Fibroblast of lung (primary cell): Measurements from ENCODE around the gene PDE4B. TPM values are rescaled to one million over a fixed set of nuclear protein-coding genes. Genes with fewer than 3 reads are reported as not detected.

Experiments
- DNase-seq, 2 donors: peaks; one replicate each; pipeline versions ENCODE4 v3.0.0 to v3.0.0-alpha.2; 2010; ENCODE audit warnings: low read depth in 2 of 2
- H2AFZ ChIP-seq: 2 replicates; pipeline ENCODE4 v1.5.1; 2012; ENCODE audit warnings: low read length, control low read depth, inconsistent platforms
- H3K27ac ChIP-seq: 2 replicates; pipeline ENCODE4 v1.5.1; 2011; ENCODE audit warnings: low read length, control low read depth; ENCODE audit not compliant: insufficient read depth
- H3K27me3 ChIP-seq: 2 replicates; pipeline ENCODE4 v1.5.1; 2011; ENCODE audit warnings: mild to moderate bottlenecking, low read length; ENCODE audit not compliant: control insufficient read depth, insufficient read depth
- H3K36me3 ChIP-seq: 2 replicates; pipeline ENCODE4 v1.5.1; 2011; ENCODE audit warnings: low read length; ENCODE audit not compliant: control insufficient read depth, insufficient read depth
- H3K4me1 ChIP-seq: 2 replicates; pipeline ENCODE4 v1.5.1; 2011; ENCODE audit warnings: low read length; ENCODE audit not compliant: control insufficient read depth, insufficient read depth; ENCODE audit errors: extremely low read depth
- H3K4me2 ChIP-seq: 2 replicates; pipeline ENCODE4 v1.5.1; 2011; ENCODE audit warnings: low read length, control low read depth; ENCODE audit not compliant: insufficient read depth; ENCODE audit errors: extremely low read depth
- H3K4me3 ChIP-seq, 4 experiments: fragments of 200-600 bp in 1 of 4; sonication (generic) in 1 of 4; replicated peaks in 1 of 4; 2 replicates each; pipeline ENCODE4 v1.5.1; 2011 to 2016; ENCODE audit warnings: low read length in 4 of 4, low read depth in 3 of 4, mild to moderate bottlenecking in 3 of 4, control low read depth in 2 of 4, inconsistent platforms in 1 of 4, mixed read lengths in 1 of 4; ENCODE audit not compliant: insufficient read depth in 1 of 4; ENCODE audit errors: control extremely low read depth in 1 of 4
- H3K79me2 ChIP-seq: 2 replicates; pipeline ENCODE4 v1.5.1; 2012; ENCODE audit warnings: mild to moderate bottlenecking, low read length, inconsistent platforms; ENCODE audit not compliant: control insufficient read depth, insufficient read depth
- H3K9ac ChIP-seq: 2 replicates; pipeline ENCODE4 v1.5.1; 2011; ENCODE audit warnings: mild to moderate bottlenecking, low read length, control low read depth; ENCODE audit not compliant: insufficient read depth
- H3K9me3 ChIP-seq: 2 replicates; pipeline ENCODE4 v1.5.1; 2012; ENCODE audit warnings: low read depth, low read length; ENCODE audit not compliant: control insufficient read depth, insufficient read depth
- H4K20me1 ChIP-seq: 2 replicates; pipeline ENCODE4 v1.5.1; 2011; ENCODE audit warnings: low read length; ENCODE audit not compliant: control insufficient read depth, insufficient read depth; ENCODE audit errors: extremely low read depth
- CTCF ChIP-seq, 2 donors: IDR thresholded peaks in 1 of 2; conservative IDR thresholded peaks in 1 of 2; 1 replicate in 1 of 2; 2 replicates in 1 of 2; pipeline ENCODE4 v1.5.1; 2011 to 2012; ENCODE audit warnings: low read length in 2 of 2, control low read depth in 1 of 2, inconsistent platforms in 1 of 2, low read depth in 1 of 2, mild to moderate bottlenecking in 1 of 2
- EZH2 ChIP-seq: IDR thresholded peaks from 2 replicates; pipeline ENCODE4 v1.5.1; 2012; ENCODE audit warnings: low read length, control low read depth, mild to moderate bottlenecking; ENCODE audit errors: missing control alignments
- polyA plus RNA-seq, 2 donors: library from polyadenylated mRNA; depleted of rRNA in 1 of 2; stranded (reverse) in 1 of 2; unstranded in 1 of 2; fragments of >200 nt; gene quantifications; 2 replicates each; pipeline ENCODE4 v1.2.1, GENCODE V29; 2011 to 2012; ENCODE audit warnings: missing spikeins in 1 of 2
- total RNA-seq: library from RNA; depleted of rRNA; stranded (reverse); fragments of >200 nt; gene quantifications from 2 replicates; pipeline ENCODE4 v1.2.1, GENCODE V29; 2014

The PDE4B gene
- total and polyA plus RNA-seq, 2 donors (not counting 1 experiment from before 2014, with no cell fraction given) = 3.7 to 19.8 TPM

GRCh38 chr1:66284746-66285145 lies 492.1 kb downstream of the PDE4B start:
- TF ChIP-seq EZH2 (no peak), CTCF (conservative IDR thresholded peaks at IDR 0.05 in 1 of 2, IDR thresholded peaks at IDR 0.05 in 1 of 2; ENCODE audit: low read depth in 1 of 2, low read length in 2 of 2) (no peak)
- Histone ChIP-seq H2AFZ (no peak overlapping the region), H3K9ac (no peak overlapping the region), H3K4me3 (no peak overlapping the region), H3K4me1 (no peaks in the 10 kb centered on the region), H3K79me2 (no peaks in the 10 kb centered on the region), H3K9me3 (no peaks in the 10 kb centered on the region), H3K4me2 (no peak overlapping the region), H3K36me3 (no peaks in the 10 kb centered on the region), H4K20me1 (no peaks in the 10 kb centered on the region), H3K27me3 (no peaks in the 10 kb centered on the region), H3K27ac (no peak overlapping the region)
- peak in 1 of 2 donors; percentile 50 for DNase-seq

- no peak overlapping the region for H3K9ac ChIP-seq
- H3K27ac ChIP-seq = no peak overlapping the region
- H3K79me2 ChIP-seq = no peaks in the 10 kb centered on the region
- no peak for TF ChIP-seq CTCF (conservative IDR thresholded peaks at IDR 0.05 in 1 of 2, IDR thresholded peaks at IDR 0.05 in 1 of 2; ENCODE audit: low read depth in 1 of 2, low read length in 2 of 2)
- no peak for TF ChIP-seq EZH2
- H3K4me1 ChIP-seq = no peaks in the 10 kb centered on the region
- H3K27me3 ChIP-seq = no peaks in the 10 kb centered on the region
- no peak overlapping the region for H2AFZ ChIP-seq
- no peak overlapping the region for H3K4me2 ChIP-seq
- H4K20me1 ChIP-seq = no peaks in the 10 kb centered on the region
- no peak for DNase-seq
- no peak overlapping the region for H3K4me3 ChIP-seq
- no peaks in the 10 kb centered on the region for H3K36me3 ChIP-seq
- H3K9me3 ChIP-seq = no peaks in the 10 kb centered on the region
Observed at GRCh38 chr1:66285618-66286270, 493.0 kb downstream of the PDE4B start.

GRCh38 chr1:66286307-66286706 lies 493.6 kb downstream of the PDE4B start:
- Histone ChIP-seq H3K4me1 (no peaks in the 10 kb centered on the region), H2AFZ (no peak overlapping the region), H3K4me3 (no peak overlapping the region), H3K4me2 (no peak overlapping the region), H3K9me3 (no peaks in the 10 kb centered on the region), H3K27me3 (no peaks in the 10 kb centered on the region), H3K9ac (no peak overlapping the region), H3K36me3 (no peaks in the 10 kb centered on the region), H3K27ac (no peak overlapping the region), H4K20me1 (no peaks in the 10 kb centered on the region), H3K79me2 (no peaks in the 10 kb centered on the region)
- peak in 1 of 2 donors; percentile 57 for DNase-seq
- no peak for TF ChIP-seq EZH2
- no peak for TF ChIP-seq CTCF (conservative IDR thresholded peaks at IDR 0.05 in 1 of 2, IDR thresholded peaks at IDR 0.05 in 1 of 2; ENCODE audit: low read depth in 1 of 2, low read length in 2 of 2)
